Neuronal stem cell (in vitro differentiated cells): ENCODE results near the gene SLC2A13.

ENCODE experiments used
- DNase-seq: peaks from one replicate; pipeline ENCODE4 v3.0.0-alpha.2; 2013; ENCODE audit warnings: low spot score
- H2AFZ ChIP-seq: one replicate; pipeline ENCODE4 v1.6.1; 2013; ENCODE audit warnings: mild to moderate bottlenecking, low read length, inconsistent platforms
- H2AK5ac ChIP-seq: 2 replicates; pipeline ENCODE4 v1.6.1; 2013; ENCODE audit warnings: low read depth, mild to moderate bottlenecking, inconsistent platforms, low read length, moderate library complexity, mixed read lengths
- H2BK120ac ChIP-seq: 2 replicates; pipeline ENCODE4 v1.6.1; 2013; ENCODE audit warnings: low read depth, mild to moderate bottlenecking, inconsistent platforms, low read length, moderate library complexity, mixed read lengths
- H2BK12ac ChIP-seq: one replicate; pipeline ENCODE4 v1.6.1; 2013; ENCODE audit warnings: low read length, inconsistent platforms
- H2BK15ac ChIP-seq: 2 replicates; pipeline ENCODE4 v1.6.1; 2013; ENCODE audit warnings: mild to moderate bottlenecking, low read length, inconsistent platforms, mixed read lengths
- H2BK5ac ChIP-seq: one replicate; pipeline ENCODE4 v1.6.1; 2013; ENCODE audit warnings: inconsistent platforms, mild to moderate bottlenecking, low read length, moderate library complexity
- H3K14ac ChIP-seq: one replicate; pipeline ENCODE4 v1.6.1; 2013; ENCODE audit warnings: low read length, inconsistent platforms
- H3K18ac ChIP-seq: 2 replicates; pipeline ENCODE4 v1.6.1; 2013; ENCODE audit warnings: low read length, inconsistent platforms
- H3K23ac ChIP-seq: 2 replicates; pipeline ENCODE4 v1.6.1; 2013; ENCODE audit warnings: low read depth, mild to moderate bottlenecking, mixed read lengths, low read length, inconsistent platforms; ENCODE audit not compliant: poor library complexity
- H3K27ac ChIP-seq: replicated peaks from 3 replicates; pipeline ENCODE4 v1.5.1; 2013; ENCODE audit warnings: low read length, inconsistent platforms
- H3K27me3 ChIP-seq, 3 experiments: 2 replicates each; pipeline ENCODE4 v1.6.1; 2013; ENCODE audit warnings: low read length in 3 of 3, mild to moderate bottlenecking in 2 of 3, inconsistent platforms in 1 of 3, low read depth in 1 of 3, mixed read lengths in 1 of 3, moderate library complexity in 1 of 3; ENCODE audit not compliant: control insufficient read depth in 3 of 3, insufficient read depth in 3 of 3
- H3K36me3 ChIP-seq, 2 donors: replicated peaks in 1 of 2; 2 replicates each; pipeline ENCODE4 v1.6.1; 2013; ENCODE audit warnings: low read length in 2 of 2; ENCODE audit not compliant: control insufficient read depth in 2 of 2, insufficient read depth in 2 of 2
- H3K4ac ChIP-seq: 2 replicates; pipeline ENCODE4 v1.6.1; 2013; ENCODE audit warnings: inconsistent platforms, mild to moderate bottlenecking, low read length, moderate library complexity
- H3K4me1 ChIP-seq, 2 donors: 1 replicate in 1 of 2; 2 replicates in 1 of 2; pipeline ENCODE4 v1.6.1; 2013; ENCODE audit warnings: low read length in 2 of 2, low read depth in 1 of 2; ENCODE audit not compliant: control insufficient read depth in 2 of 2, insufficient read depth in 1 of 2
- H3K4me2 ChIP-seq: one replicate; pipeline ENCODE4 v1.6.1; 2013; ENCODE audit warnings: mild to moderate bottlenecking, low read length, inconsistent platforms; ENCODE audit not compliant: insufficient read depth, poor library complexity, severe bottlenecking
- H3K4me3 ChIP-seq, 2 donors: 2 replicates each; pipeline ENCODE4 v1.5.1; 2013; ENCODE audit warnings: low read length in 2 of 2, mild to moderate bottlenecking in 2 of 2, inconsistent platforms in 1 of 2, moderate library complexity in 1 of 2
- H3K79me1 ChIP-seq: one replicate; pipeline ENCODE4 v1.6.1; 2013; ENCODE audit warnings: low read depth, mild to moderate bottlenecking, inconsistent platforms, low read length, moderate library complexity
- H3K9ac ChIP-seq: one replicate; pipeline ENCODE4 v1.6.1; 2013; ENCODE audit warnings: mild to moderate bottlenecking, low read depth, low read length, inconsistent platforms; ENCODE audit not compliant: poor library complexity
- H3K9me3 ChIP-seq, 2 donors: replicated peaks in 1 of 2; 2 replicates each; pipeline versions ENCODE3 to v1.6.1; 2013; ENCODE audit warnings: low read length in 2 of 2, mild to moderate bottlenecking in 2 of 2, inconsistent platforms in 1 of 2, low read depth in 1 of 2, mixed read lengths in 1 of 2, moderate library complexity in 1 of 2; ENCODE audit not compliant: control insufficient read depth in 2 of 2, insufficient read depth in 1 of 2
- H4K8ac ChIP-seq: one replicate; pipeline ENCODE4 v1.6.1; 2013; ENCODE audit warnings: low read depth, mild to moderate bottlenecking, inconsistent platforms, low read length, moderate library complexity
- H4K91ac ChIP-seq: one replicate; pipeline ENCODE4 v1.6.1; 2013; ENCODE audit warnings: low read length, low read depth, mild to moderate bottlenecking, inconsistent platforms; ENCODE audit not compliant: poor library complexity
- WGBS, 2 donors: extraction: QIAGEN DNeasy Blood & Tissue Kit; methylation state at CpG; one replicate each; pipeline ENCODE4 v1.1.7; 2013; ENCODE audit warnings: missing lambda C conversion rate in 2 of 2, mixed read lengths in 1 of 2; ENCODE audit not compliant: insufficient read length in 2 of 2, insufficient replicate concordance in 1 of 2; ENCODE audit errors: extremely low coverage in 2 of 2; 5-methylcytosine and 5-hydroxymethylcytosine counted together

SLC2A13 gene

GRCh38 chr12:39931857-39932256 lies 174.0 kb downstream of the SLC2A13 start:
- Histone ChIP-seq H2AFZ (no peak overlapping the region), H3K9ac (no peak overlapping the region), H3K4me2 (no peak overlapping the region), H2BK5ac (no peak overlapping the region), H3K36me3 (no peaks in the 10 kb centered on the region), H3K27ac (no peak overlapping the region), H3K4me3 (no peak overlapping the region), H3K27me3 (no peaks in the 10 kb centered on the region), H3K14ac (no peak overlapping the region), H3K79me1 (no peaks in the 10 kb centered on the region), H3K23ac (no peak overlapping the region), H4K8ac (no peak overlapping the region), H3K9me3 (no peaks in the 10 kb centered on the region), H2BK15ac (no peak overlapping the region), H4K91ac (no peak overlapping the region), H2AK5ac (no peak overlapping the region), H3K4ac (no peak overlapping the region), H2BK120ac (no peak overlapping the region), H3K4me1 (no peaks in the 10 kb centered on the region), H3K18ac (no peak overlapping the region), H2BK12ac (no peak overlapping the region)
- no peak for DNase-seq

- Histone ChIP-seq H2BK120ac (no peak overlapping the region), H3K27ac (no peak overlapping the region), H3K14ac (no peak overlapping the region), H3K9ac (no peak overlapping the region), H2BK12ac (no peak overlapping the region), H3K4ac (no peak overlapping the region), H3K36me3 (no peaks in the 10 kb centered on the region), H2AFZ (no peak overlapping the region), H2BK15ac (no peak overlapping the region), H3K4me1 (no peaks in the 10 kb centered on the region), H2BK5ac (no peak overlapping the region), H3K23ac (no peak overlapping the region), H4K8ac (no peak overlapping the region), H3K9me3 (no peaks in the 10 kb centered on the region), H3K27me3 (no peaks in the 10 kb centered on the region), H3K18ac (no peak overlapping the region), H3K4me3 (no peak overlapping the region), H3K79me1 (no peaks in the 10 kb centered on the region), H4K91ac (no peak overlapping the region), H2AK5ac (no peak overlapping the region), H3K4me2 (no peak overlapping the region)
- no CpG with 5 or more reads among the region's 4 CpGs for WGBS, 2 donors
- DNase-seq: no peak
Observed at GRCh38 chr12:39931231-39931630, 174.7 kb downstream of the SLC2A13 start.

- Histone ChIP-seq H2BK120ac (no peak overlapping the region), H3K9me3 (no peaks in the 10 kb centered on the region)
Observed at GRCh38 chr12:39930101-39930500, 175.8 kb downstream of the SLC2A13 start.

GRCh38 chr12:39928181-39928899 lies 177.5 kb downstream of the SLC2A13 start:
- Histone ChIP-seq H2AFZ (no peak overlapping the region), H2BK5ac (no peak overlapping the region), H3K4me1 (no peaks in the 10 kb centered on the region), H3K4me3 (no peak overlapping the region), H3K27me3 (no peaks in the 10 kb centered on the region), H3K18ac (no peak overlapping the region), H3K4ac (no peak overlapping the region), H2BK12ac (no peak overlapping the region), H3K14ac (no peak overlapping the region), H3K9me3 (no peaks in the 10 kb centered on the region), H3K23ac (no peak overlapping the region), H3K4me2 (no peak overlapping the region), H4K91ac (no peak overlapping the region), H3K79me1 (no peaks in the 10 kb centered on the region), H4K8ac (no peak overlapping the region), H3K27ac (no peak overlapping the region), H2AK5ac (no peak overlapping the region), H2BK15ac (no peak overlapping the region), H3K36me3 (no peaks in the 10 kb centered on the region), H2BK120ac (no peak overlapping the region), H3K9ac (no peak overlapping the region)
- DNase-seq: no peak
- WGBS, 2 donors: no CpG with 5 or more reads among the region's 1 CpG

More at GRCh38 chr12:39930101-39930500, 175.8 kb downstream of the SLC2A13 start:
- no peak overlapping the region for H2BK5ac ChIP-seq
- no peak overlapping the region for H3K4me2 ChIP-seq
- no peak overlapping the region for H3K27ac ChIP-seq
- H3K79me1 ChIP-seq: no peaks in the 10 kb centered on the region
- no peaks in the 10 kb centered on the region for H3K4me1 ChIP-seq
- no peak overlapping the region for H3K23ac ChIP-seq
- no peak overlapping the region for H4K8ac ChIP-seq
- H3K27me3 ChIP-seq: no peaks in the 10 kb centered on the region
- H3K9ac ChIP-seq: no peak overlapping the region
- no peak overlapping the region for H3K4ac ChIP-seq
- no peak for DNase-seq
- H3K36me3 ChIP-seq: no peaks in the 10 kb centered on the region
- no peak overlapping the region for H3K18ac ChIP-seq
- H2BK15ac ChIP-seq: no peak overlapping the region
- no peak overlapping the region for H2AFZ ChIP-seq
- no peak overlapping the region for H2AK5ac ChIP-seq
- no peak overlapping the region for H2BK12ac ChIP-seq
- H3K4me3 ChIP-seq: no peak overlapping the region
- H4K91ac ChIP-seq: no peak overlapping the region
- WGBS, 2 donors: no CpG with 5 or more reads among the region's 3 CpGs
- H3K14ac ChIP-seq: no peak overlapping the region
